Measurements from ENCODE around the gene GOLGA8B.
"Not testable (repeated sequence)": the region's sequence is repeated elsewhere in the genome, so short reads cannot be mapped to it uniquely, and the experiment has no call there.

- TF ChIP-seq EZH2 (IDR thresholded peaks at IDR 0.05); POLR2AphosphoS5 (IDR thresholded peaks at IDR 0.05; ENCODE audit: borderline replicate concordance, low read depth, low read length): not testable (repeated sequence)
These were observed 22.6 kb downstream of the GOLGA8B start for GRCh38 chr15:34560814-34561213.

All from SK-N-MC (cell line).